22Rv1 (cell line): ENCODE measurements around the gene MAP1LC3B.

ENCODE experiments used
- CTCF ChIP-seq: fragments of 450-650 bp; IDR thresholded peaks from 2 replicates; pipeline ENCODE4 v1.5.1; 2017; ENCODE audit warnings: mild to moderate bottlenecking
- ZFX ChIP-seq: fragments of 450-650 bp; IDR thresholded peaks from 2 replicates; pipeline ENCODE4 v1.6.1; 2017; ENCODE audit warnings: antibody characterized with exemption, borderline replicate concordance

DNA sequence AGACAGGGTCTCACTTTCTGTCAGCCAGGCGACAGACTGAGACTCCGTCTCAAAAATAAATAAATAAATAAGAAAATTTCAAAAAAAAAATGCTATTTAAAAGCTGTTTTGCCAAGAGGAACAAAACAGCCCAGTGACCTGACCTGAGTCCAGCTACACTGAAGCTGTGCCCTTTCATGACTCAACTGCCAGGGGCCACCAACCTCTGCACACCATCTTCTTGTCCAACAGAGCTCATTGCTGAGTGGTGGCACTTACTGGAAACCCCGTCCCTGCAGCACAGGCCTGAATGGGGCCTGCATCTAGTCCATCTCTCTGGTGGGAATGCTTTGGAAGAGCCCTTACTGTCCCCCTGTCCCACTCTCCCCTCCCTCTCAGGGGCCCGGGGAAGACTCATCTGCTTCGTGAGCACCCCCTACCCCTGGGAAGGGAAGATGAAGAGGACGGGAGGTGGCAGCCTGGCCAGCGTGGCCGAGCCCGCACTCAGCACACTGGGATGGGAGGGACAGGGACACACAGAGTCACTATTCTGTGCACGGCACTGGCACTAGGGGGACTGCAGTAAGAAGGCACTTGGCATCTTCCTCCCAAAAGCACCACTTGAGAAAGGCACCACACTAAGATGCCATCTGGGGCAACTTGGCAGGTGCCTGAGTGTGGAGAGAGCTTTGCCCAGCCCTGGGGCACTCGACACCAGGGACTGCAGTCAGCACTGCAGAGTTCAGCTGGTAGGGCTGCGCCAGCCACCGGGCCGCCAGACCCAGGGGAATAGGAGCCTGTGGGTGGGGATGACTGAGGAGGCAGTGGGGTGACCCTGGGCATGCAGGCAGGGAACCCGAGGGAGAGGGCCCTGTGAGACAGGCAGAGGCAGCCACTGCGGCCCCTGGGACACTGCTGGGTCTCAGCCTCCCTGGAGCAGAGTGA lies 22.1 kb upstream of the MAP1LC3B start:
- TF ChIP-seq CTCF (no peak), ZFX (no peak)
